ENCODE data around the gene LTC4S. TPM values are rescaled to one million over a fixed set of nuclear protein-coding genes. Genes with fewer than 3 reads are reported as not detected.

The LTC4S gene
- total RNA-seq, 2 experiments from 2014 or later: 0.44 to 4.5 TPM

- Histone ChIP-seq H3K4me2 (ENCODE audit: low read length) (no peak overlapping the region), H3K27ac (ENCODE audit: low read depth, low read length, poor library complexity, severe bottlenecking) (no peak overlapping the region), H3K9me2 (ENCODE audit: insufficient read depth, low read length) (no peaks in the 10 kb centered on the region), H3K36me3 (ENCODE audit: insufficient read depth, low read length) (peaks cover 62% of the 10 kb centered on the region), H4K20me1 (ENCODE audit: insufficient read depth, low read length) (peaks cover 10% of the 10 kb centered on the region), H3K4me1 (ENCODE audit: insufficient read depth, low read length, poor library complexity, severe bottlenecking) (peaks cover 17% of the 10 kb centered on the region), H2AFZ (ENCODE audit: low read length) (no peak overlapping the region), H3K4me3 (ENCODE audit: low read depth, low read length, poor library complexity, severe bottlenecking) (no peak overlapping the region), H3K9me3 (ENCODE audit: low read length) (no peaks in the 10 kb centered on the region), H3K79me2 (ENCODE audit: insufficient read depth, low read depth, low read length) (peaks cover 33% of the 10 kb centered on the region; the same call in 1 of the 2 replicates)
- TF ChIP-seq CTCF (conservative IDR thresholded peaks at IDR 0.05; ENCODE audit: low read length): no peak
- no peak for TF ChIP-seq EZH2phosphoT487 (IDR thresholded peaks at IDR 0.05; ENCODE audit: borderline replicate concordance, low read depth, low read length)
- ChIA-PET POLR2A (interaction anchor here (0.6 to 1.4 kb wide), 3 partner anchors 11 to 17 kb away, joined by 3 to 7 read pairs (median 4); no protein-coding TSS in a partner anchor), CTCF (ENCODE audit: unreplicated experiment) (no interaction called here)
- no peak for DNase-seq (ENCODE audit: low spot score)
- intact Hi-C loops (cut with micrococcal nuclease; ENCODE audit: unreplicated experiment): loop anchor here (10.0 kb wide), 1 partner anchor 209 kb away; no protein-coding TSS in a partner anchor
- BruUV-seq (replicated peaks): no TSS peak
Observed at GRCh38 chr5:179766021-179766725, 27.6 kb upstream of the LTC4S start.

- no peak overlapping the region for H3K4me3 ChIP-seq (ENCODE audit: low read depth, low read length, poor library complexity, severe bottlenecking)
- H3K4me2 ChIP-seq (ENCODE audit: low read length): no peak overlapping the region
- H4K20me1 ChIP-seq (ENCODE audit: insufficient read depth, low read length): peaks cover 10% of the 10 kb centered on the region
- BruUV-seq (replicated peaks): no TSS peak
- peaks cover 11% of the 10 kb centered on the region for H3K4me1 ChIP-seq (ENCODE audit: insufficient read depth, low read length, poor library complexity, severe bottlenecking)
- no peak overlapping the region for H2AFZ ChIP-seq (ENCODE audit: low read length)
- no peaks in the 10 kb centered on the region for H3K9me3 ChIP-seq (ENCODE audit: low read length)
- peaks cover 28% of the 10 kb centered on the region; the same call in 1 of the 2 replicates for H3K79me2 ChIP-seq (ENCODE audit: insufficient read depth, low read depth, low read length)
- H3K36me3 ChIP-seq (ENCODE audit: insufficient read depth, low read length): peaks cover 69% of the 10 kb centered on the region
- TF ChIP-seq CTCF (conservative IDR thresholded peaks at IDR 0.05; ENCODE audit: low read length) (no peak), EZH2phosphoT487 (IDR thresholded peaks at IDR 0.05; ENCODE audit: borderline replicate concordance, low read depth, low read length) (no peak)
- ChIA-PET POLR2A (interaction anchor here (0.6 to 1.4 kb wide), 5 partner anchors 12 to 90 kb away, joined by 3 to 7 read pairs (median 4); no protein-coding TSS in a partner anchor), CTCF (ENCODE audit: unreplicated experiment) (no interaction called here)
- DNase-seq (ENCODE audit: low spot score): no peak
- H3K9me2 ChIP-seq (ENCODE audit: insufficient read depth, low read length): no peaks in the 10 kb centered on the region
- intact Hi-C loops (cut with micrococcal nuclease; ENCODE audit: unreplicated experiment): loop anchor here (10.0 kb wide), 1 partner anchor 208 kb away; no protein-coding TSS in a partner anchor
- H3K27ac ChIP-seq (ENCODE audit: low read depth, low read length, poor library complexity, severe bottlenecking): no peak overlapping the region
Observed at GRCh38 chr5:179766726-179767455, 26.9 kb upstream of the LTC4S start.
